ENCODE results near the gene ADAMTS12. TPM values are rescaled to one million over a fixed set of nuclear protein-coding genes. Genes with fewer than 3 reads are reported as not detected.

ADAMTS12 gene
- total RNA-seq, 6 experiments from 2014 or later = 42.2 to 49.7 (median 47.2) TPM

DNA sequence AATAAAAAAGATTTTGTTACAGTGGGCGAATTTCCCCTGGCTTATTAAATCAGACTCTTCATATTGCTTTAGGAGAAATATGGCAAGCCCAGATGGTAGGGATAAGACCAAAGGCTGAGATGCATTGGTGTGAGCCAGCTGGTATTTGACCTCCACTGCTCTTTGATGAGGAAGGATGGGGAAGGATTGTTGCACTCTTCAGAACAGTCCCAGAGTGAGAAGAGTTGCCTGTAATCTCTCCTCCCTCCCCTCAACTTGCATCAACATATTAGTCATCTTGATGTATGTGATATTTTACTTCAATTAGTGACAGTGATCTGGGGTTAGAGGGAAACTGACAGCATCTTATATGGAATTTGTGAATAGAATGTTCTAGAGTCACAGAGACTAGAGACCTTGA lies 136.6 kb downstream of the ADAMTS12 start:
- TF ChIP-seq, protein P1, sequence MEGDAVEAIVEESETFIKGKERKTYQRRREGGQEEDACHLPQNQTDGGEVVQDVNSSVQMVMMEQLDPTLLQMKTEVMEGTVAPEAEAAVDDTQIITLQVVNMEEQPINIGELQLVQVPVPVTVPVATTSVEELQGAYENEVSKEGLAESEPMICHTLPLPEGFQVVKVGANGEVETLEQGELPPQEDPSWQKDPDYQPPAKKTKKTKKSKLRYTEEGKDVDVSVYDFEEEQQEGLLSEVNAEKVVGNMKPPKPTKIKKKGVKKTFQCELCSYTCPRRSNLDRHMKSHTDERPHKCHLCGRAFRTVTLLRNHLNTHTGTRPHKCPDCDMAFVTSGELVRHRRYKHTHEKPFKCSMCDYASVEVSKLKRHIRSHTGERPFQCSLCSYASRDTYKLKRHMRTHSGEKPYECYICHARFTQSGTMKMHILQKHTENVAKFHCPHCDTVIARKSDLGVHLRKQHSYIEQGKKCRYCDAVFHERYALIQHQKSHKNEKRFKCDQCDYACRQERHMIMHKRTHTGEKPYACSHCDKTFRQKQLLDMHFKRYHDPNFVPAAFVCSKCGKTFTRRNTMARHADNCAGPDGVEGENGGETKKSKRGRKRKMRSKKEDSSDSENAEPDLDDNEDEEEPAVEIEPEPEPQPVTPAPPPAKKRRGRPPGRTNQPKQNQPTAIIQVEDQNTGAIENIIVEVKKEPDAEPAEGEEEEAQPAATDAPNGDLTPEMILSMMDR (IDR thresholded peaks at IDR 0.05) = no peak
- no peaks in the 10 kb centered on the region; the same call in 1 of the 2 replicates for H3K27me3 Mint-ChIP-seq (ENCODE audit: insufficient read depth)

DNA sequence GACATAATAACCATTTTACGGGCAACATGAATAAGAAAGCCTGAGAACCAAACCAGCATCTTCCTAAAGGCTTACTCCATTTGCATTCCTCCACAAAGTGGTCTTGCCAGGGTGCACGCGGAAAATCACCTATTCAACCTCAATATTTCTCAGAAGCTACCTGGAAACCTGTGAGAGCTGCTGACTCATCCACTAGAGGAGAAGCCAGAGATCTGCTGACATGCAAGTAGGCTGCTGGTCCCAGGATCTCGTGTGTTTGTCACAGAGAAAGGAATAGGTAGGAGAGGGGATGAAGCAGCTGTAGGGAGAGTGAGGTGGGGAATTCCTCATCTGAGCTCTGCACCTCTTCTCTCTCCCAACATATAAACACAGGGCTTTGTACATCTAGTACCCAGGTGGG lies 138.1 kb downstream of the ADAMTS12 start:
- TF ChIP-seq, protein P1 (IDR thresholded peaks at IDR 0.05) = no peak
- H3K27me3 Mint-ChIP-seq (ENCODE audit: insufficient read depth) = no peaks in the 10 kb centered on the region; the same call in 1 of the 2 replicates

More for the DNA sequence above, 136.6 kb downstream of the ADAMTS12 start:
- peak; percentile 6 for DNase-seq
- H3K4me3 Mint-ChIP-seq = no peak overlapping the region
- H3K9me3 Mint-ChIP-seq = no peaks in the 10 kb centered on the region
- H3K36me3 Mint-ChIP-seq (ENCODE audit: low read depth) = peaks cover 7% of the 10 kb centered on the region
- 0 out of 2 replicates have a peak overlapping the region, but pooled peaks have one; percentile 2 for H3K27ac Mint-ChIP-seq
- H3K4me1 Mint-ChIP-seq (ENCODE audit: low read depth) = peaks cover 27% of the 10 kb centered on the region

DNA sequence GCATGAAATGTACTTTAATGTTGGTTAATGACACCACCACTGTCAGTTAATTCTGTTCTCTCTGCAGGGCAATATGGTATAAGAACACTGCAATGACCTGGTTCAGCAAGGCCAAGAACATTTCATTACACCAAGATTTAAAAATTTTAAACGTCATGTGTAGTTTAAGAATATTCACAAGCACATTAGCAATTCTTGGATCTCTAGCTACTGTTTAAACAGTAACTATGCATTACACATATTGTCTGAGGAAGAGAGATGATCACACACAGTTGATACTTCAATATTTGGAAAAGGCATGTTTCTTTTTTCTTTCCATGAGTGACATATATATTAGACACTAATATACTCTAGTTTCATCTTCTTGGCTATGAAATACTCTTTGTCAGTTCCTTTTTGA lies 143.0 kb downstream of the ADAMTS12 start:
- Mint-ChIP-seq H3K36me3 (ENCODE audit: low read depth) (peaks cover 22% of the 10 kb centered on the region), H3K4me1 (ENCODE audit: low read depth) (peaks cover 17% of the 10 kb centered on the region), H3K9me3 (no peaks in the 10 kb centered on the region), H3K4me3 (no peak overlapping the region), H3K27ac (no peak overlapping the region), H3K27me3 (ENCODE audit: insufficient read depth) (no peaks in the 10 kb centered on the region; the same call in 1 of the 2 replicates)
- TF ChIP-seq, protein P1 (IDR thresholded peaks at IDR 0.05) = no peak
- no peak for DNase-seq

More for the DNA sequence above, 138.1 kb downstream of the ADAMTS12 start:
- Mint-ChIP-seq H3K36me3 (ENCODE audit: low read depth) (peaks cover 18% of the 10 kb centered on the region), H3K4me1 (ENCODE audit: low read depth) (peaks cover 21% of the 10 kb centered on the region), H3K9me3 (no peaks in the 10 kb centered on the region), H3K4me3 (no peak overlapping the region), H3K27ac (no peak overlapping the region)
- no peak for DNase-seq

DNA sequence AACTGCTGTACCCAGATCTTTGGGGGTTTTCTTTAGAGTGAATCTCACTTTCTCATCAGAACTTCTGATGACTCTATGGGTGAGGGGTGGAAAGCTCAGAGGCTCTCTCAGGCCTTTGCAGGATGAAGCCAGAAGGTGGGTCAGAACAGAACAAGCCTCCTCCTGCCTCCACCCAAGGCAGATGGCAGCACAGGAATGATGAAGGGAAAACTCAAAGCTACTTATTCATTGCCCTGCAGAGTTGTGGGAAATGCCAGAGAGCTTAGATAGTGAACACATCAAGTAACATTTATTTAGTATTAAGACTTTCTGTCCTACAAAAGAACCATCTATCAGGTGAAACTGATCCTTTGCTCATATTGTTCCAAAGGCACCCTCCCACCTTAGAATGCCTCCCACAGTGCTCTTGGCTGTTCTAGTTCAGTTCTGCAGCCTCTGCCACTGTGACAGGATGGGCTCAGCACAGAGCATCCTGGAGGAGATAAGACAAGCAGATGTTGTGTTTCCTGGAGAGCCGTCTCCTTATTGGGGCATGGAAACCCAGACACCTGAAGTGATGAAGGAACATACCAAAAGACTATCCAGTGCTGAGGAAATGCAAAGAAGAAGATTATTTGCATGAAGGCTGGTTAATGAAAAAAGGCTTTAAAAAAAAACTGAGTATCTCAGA lies 146.6 kb downstream of the ADAMTS12 start:
- peak; percentile 18 for DNase-seq
- H3K36me3 Mint-ChIP-seq (ENCODE audit: low read depth) = peaks cover 20% of the 10 kb centered on the region
- H3K4me3 Mint-ChIP-seq = no peak overlapping the region; the same call in 1 of the 2 replicates
- peaks cover 11% of the 10 kb centered on the region for H3K4me1 Mint-ChIP-seq (ENCODE audit: low read depth)
- no peaks in the 10 kb centered on the region; the same call in 1 of the 2 replicates for H3K27me3 Mint-ChIP-seq (ENCODE audit: insufficient read depth)
- TF ChIP-seq, protein P1 (IDR thresholded peaks at IDR 0.05) = no peak
- peak overlapping the region; percentile 66 for H3K27ac Mint-ChIP-seq
- no peaks in the 10 kb centered on the region for H3K9me3 Mint-ChIP-seq

DNA sequence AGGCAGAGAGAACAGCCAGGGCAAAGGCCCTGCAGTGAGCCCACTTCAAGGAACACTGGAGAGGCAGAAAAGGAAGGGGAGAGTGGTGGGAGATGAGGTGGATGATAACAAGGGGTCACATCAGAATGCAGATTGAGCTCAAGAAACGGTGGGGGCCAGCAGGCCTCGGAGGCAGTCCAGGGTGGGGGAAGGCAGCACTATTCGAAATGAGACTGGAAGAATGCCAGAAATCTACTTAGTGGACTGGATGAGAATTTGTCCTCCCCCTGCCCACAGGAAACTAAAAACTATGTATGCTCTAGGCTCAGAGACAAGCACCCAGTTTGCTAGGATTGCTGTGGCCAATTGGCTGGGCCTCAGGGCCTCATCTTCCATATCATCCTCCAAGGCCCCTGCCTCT lies 148.7 kb downstream of the ADAMTS12 start:
- H3K27ac Mint-ChIP-seq = no peak overlapping the region
- 0 out of 2 replicates have a peak, but pooled peaks cover 10% of the 10 kb centered on the region for H3K36me3 Mint-ChIP-seq (ENCODE audit: low read depth)
- H3K9me3 Mint-ChIP-seq = no peaks in the 10 kb centered on the region
- no peak overlapping the region for H3K4me3 Mint-ChIP-seq
- peaks cover 11% of the 10 kb centered on the region for H3K4me1 Mint-ChIP-seq (ENCODE audit: low read depth)
- DNase-seq = no peak
- TF ChIP-seq, protein P1 (IDR thresholded peaks at IDR 0.05) = no peak
- H3K27me3 Mint-ChIP-seq (ENCODE audit: insufficient read depth) = no peaks in the 10 kb centered on the region; the same call in 1 of the 2 replicates
